OCI-LY3 (cell line): ENCODE data around the gene PRKAA1.
"Not testable (repeated sequence)": the region's sequence is repeated elsewhere in the genome, so short reads cannot be mapped to it uniquely, and the experiment has no call there.

Experiments used
- H2AFZ ChIP-seq: fragments of 200-600, 300-600 bp; shearing (Covaris generic); 2 replicates; pipeline ENCODE4 v1.6.0; 2014; ENCODE audit warnings: antibody characterized with exemption, low read depth, low read length
- H3K27ac ChIP-seq: fragments of 200-600, 300-600 bp; sonication (generic); 2 replicates; pipeline ENCODE4 v1.5.1; 2014; ENCODE audit warnings: mild to moderate bottlenecking, low read length, moderate library complexity, mixed read lengths
- H3K27me3 ChIP-seq: fragments of 200-600, 300-600 bp; sonication (generic); 2 replicates; pipeline ENCODE4 v1.6.1; 2014; ENCODE audit warnings: low read depth, low read length, mixed read lengths
- H3K36me3 ChIP-seq: fragments of 200-600, 300-600 bp; sonication (generic); replicated peaks from 2 replicates; pipeline ENCODE3; 2014; ENCODE audit warnings: low read depth, low read length, mixed read lengths
- H3K4me1 ChIP-seq: fragments of 300-600, 200-600 bp; sonication (generic); 2 replicates; pipeline ENCODE4 v1.6.1; 2014; ENCODE audit warnings: low read length, mixed read lengths
- H3K4me2 ChIP-seq: fragments of 200-600, 300-600 bp; sonication (generic); 2 replicates; pipeline ENCODE4 v1.6.1; 2014; ENCODE audit warnings: low read length, mixed read lengths
- H3K4me3 ChIP-seq: fragments of 300-600, 200-600 bp; sonication (generic); 2 replicates; pipeline ENCODE4 v1.5.1; 2014; ENCODE audit warnings: antibody characterized with exemption, mild to moderate bottlenecking, low read length, moderate library complexity
- H3K79me2 ChIP-seq: fragments of 300-600, 200-600 bp; shearing (Covaris generic); 2 replicates; pipeline ENCODE4 v1.6.1; 2014; ENCODE audit warnings: mild to moderate bottlenecking, low read length, mixed read lengths
- H3K9ac ChIP-seq: fragments of 300-600, 200-600 bp; shearing (Covaris generic); 2 replicates; pipeline ENCODE4 v1.6.0; 2014; ENCODE audit warnings: mild to moderate bottlenecking, low read length, moderate library complexity
- H3K9me3 ChIP-seq: fragments of 200-600, 300-600 bp; shearing (Covaris generic); 2 replicates; pipeline ENCODE4 v1.6.1; 2014; ENCODE audit warnings: low read length, mixed read lengths; ENCODE audit not compliant: insufficient read depth
- H4K20me1 ChIP-seq: fragments of 200-600, 300-600 bp; sonication (generic); 2 replicates; pipeline ENCODE4 v1.6.1; 2016; ENCODE audit warnings: low read length, mixed read lengths; ENCODE audit not compliant: insufficient read depth
- EZH2phosphoT487 ChIP-seq: fragments of 200-600 bp; shearing (Covaris generic); IDR thresholded peaks from 2 replicates; pipeline ENCODE4 v1.6.1; 2018; ENCODE audit warnings: antibody characterized with exemption, mixed run types, low read depth
- TF ChIP-seq, protein P1 (sequence below): fragments of 200-600, 300-600 bp; sonication (generic); IDR thresholded peaks from 2 replicates; pipeline ENCODE4 v1.5.1; 2014; ENCODE audit warnings: antibody characterized with exemption, low read length, low read depth

The PRKAA1 gene

DNA sequence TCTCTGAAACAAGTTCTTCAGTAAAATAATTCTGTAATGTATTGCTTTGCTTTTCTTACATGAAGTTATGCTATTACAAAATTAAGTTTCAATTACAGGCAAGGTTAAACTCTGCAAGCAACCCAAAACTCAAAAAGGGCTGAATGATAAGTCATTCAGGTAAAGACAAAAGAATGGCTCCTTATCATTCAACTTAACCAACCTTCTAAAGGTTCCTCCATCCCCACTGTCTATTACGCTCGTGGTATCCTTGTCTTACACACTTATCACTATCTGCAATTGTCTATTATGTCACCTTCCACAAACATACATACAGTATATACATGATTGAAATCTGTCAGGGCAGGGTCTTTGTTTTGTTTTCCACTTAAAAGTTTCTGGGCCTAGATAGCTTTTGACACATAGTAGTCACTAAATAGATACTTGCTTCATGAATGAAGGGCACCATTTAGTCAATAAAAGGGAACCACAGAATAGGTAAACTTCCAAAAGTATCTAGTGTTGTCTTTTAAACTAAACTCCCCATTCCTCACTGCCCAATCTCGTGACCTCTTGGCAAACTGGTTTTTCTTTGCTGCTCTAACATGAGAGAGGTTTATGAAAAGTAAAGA lies 30.0 kb upstream of the PRKAA1 start:
- no peak overlapping the region for H3K4me3 ChIP-seq
- peaks cover 63% of the 10 kb centered on the region for H3K36me3 ChIP-seq
- no peak overlapping the region for H2AFZ ChIP-seq
- peaks cover 69% of the 10 kb centered on the region for H4K20me1 ChIP-seq
- no peak for TF ChIP-seq EZH2phosphoT487
- TF ChIP-seq, protein P1, sequence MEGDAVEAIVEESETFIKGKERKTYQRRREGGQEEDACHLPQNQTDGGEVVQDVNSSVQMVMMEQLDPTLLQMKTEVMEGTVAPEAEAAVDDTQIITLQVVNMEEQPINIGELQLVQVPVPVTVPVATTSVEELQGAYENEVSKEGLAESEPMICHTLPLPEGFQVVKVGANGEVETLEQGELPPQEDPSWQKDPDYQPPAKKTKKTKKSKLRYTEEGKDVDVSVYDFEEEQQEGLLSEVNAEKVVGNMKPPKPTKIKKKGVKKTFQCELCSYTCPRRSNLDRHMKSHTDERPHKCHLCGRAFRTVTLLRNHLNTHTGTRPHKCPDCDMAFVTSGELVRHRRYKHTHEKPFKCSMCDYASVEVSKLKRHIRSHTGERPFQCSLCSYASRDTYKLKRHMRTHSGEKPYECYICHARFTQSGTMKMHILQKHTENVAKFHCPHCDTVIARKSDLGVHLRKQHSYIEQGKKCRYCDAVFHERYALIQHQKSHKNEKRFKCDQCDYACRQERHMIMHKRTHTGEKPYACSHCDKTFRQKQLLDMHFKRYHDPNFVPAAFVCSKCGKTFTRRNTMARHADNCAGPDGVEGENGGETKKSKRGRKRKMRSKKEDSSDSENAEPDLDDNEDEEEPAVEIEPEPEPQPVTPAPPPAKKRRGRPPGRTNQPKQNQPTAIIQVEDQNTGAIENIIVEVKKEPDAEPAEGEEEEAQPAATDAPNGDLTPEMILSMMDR = no peak
- no peaks in the 10 kb centered on the region for H3K27me3 ChIP-seq
- peaks cover 39% of the 10 kb centered on the region for H3K79me2 ChIP-seq
- H3K4me1 ChIP-seq = peaks cover 18% of the 10 kb centered on the region
- H3K27ac ChIP-seq = no peak overlapping the region
- H3K4me2 ChIP-seq = no peak overlapping the region
- no peaks in the 10 kb centered on the region for H3K9me3 ChIP-seq
- no peak overlapping the region for H3K9ac ChIP-seq

DNA sequence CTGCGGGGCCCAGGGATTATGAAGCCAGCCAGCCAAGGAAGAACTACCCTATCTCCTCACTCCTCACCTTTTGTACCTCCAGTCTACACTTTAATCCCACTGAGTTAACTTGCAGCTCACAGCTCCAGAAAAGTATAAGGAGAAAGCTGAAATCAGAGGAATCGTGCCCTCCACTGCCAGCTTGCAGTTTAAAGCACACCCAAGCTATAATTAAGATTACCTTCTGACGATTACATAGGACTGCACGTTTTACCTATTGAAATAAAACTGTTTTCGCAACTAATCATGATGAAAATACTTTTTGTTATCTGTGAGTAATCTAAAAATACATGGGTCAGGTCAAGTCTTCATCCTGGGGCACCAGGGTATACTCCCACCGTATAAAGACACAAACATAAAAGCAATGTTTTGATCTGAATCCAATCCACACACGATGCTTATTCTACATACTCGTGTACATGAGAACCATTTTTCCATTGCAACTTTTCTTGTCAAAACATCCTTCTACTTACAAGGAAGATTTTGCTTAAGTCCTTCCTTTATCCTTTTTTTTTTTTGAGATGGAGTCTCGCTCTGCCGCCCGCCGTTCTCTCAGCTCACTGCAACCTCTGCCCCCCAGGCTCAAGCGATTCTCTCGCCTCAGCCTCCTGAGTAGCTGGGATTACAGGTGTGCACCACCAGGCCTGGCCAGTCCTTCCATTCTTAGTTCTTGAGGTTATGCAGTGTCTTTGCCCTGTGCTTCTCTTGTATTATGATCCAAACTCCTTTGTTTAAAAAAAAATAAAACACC lies 29.2 kb upstream of the PRKAA1 start:
- H4K20me1 ChIP-seq = peaks cover 62% of the 10 kb centered on the region

DNA sequence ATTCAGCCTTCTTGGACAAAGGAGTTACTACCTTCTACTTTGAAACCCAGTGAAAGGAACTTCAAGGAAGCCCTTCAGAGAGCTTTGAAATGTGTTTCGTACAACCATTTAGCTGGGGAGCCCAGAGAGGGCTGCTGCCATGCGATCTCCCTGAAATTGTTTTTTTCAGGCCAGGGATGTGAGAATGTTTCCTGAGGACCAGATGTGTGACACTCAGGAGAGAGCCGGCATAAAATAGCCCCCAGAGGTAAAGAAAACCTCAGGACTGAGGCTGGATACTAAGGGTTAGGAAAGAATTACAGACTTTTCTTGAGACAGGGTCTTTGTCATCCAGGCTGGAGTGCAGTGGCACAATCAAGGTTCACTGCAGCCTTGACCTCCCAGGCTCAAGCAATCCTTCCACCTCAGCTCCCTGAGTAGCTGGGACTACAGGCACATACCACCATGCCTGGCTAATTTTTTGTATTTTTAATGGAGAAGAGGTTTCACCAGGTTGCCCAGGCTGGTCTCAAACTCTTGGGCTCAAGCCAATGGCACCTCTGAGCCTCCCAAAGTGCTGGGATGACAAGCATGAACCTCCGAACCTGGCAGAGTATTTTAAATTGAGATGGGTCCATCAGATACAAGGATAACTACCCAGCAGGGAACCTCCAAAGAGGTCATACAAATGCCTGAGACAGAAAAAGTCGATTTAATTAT lies 28.5 kb upstream of the PRKAA1 start:
- H3K27ac ChIP-seq = no peak overlapping the region

More for the DNA sequence above, 29.2 kb upstream of the PRKAA1 start:
- Histone ChIP-seq H3K4me3 (no peak overlapping the region), H2AFZ (no peak overlapping the region), H3K36me3 (peaks cover 56% of the 10 kb centered on the region), H3K9me3 (no peaks in the 10 kb centered on the region), H3K79me2 (peaks cover 32% of the 10 kb centered on the region), H3K27ac (no peak overlapping the region), H3K4me1 (peaks cover 10% of the 10 kb centered on the region), H3K9ac (no peak overlapping the region), H3K4me2 (no peak overlapping the region), H3K27me3 (no peaks in the 10 kb centered on the region)
- TF ChIP-seq EZH2phosphoT487 = no peak
- TF ChIP-seq, protein P1 = no peak

DNA sequence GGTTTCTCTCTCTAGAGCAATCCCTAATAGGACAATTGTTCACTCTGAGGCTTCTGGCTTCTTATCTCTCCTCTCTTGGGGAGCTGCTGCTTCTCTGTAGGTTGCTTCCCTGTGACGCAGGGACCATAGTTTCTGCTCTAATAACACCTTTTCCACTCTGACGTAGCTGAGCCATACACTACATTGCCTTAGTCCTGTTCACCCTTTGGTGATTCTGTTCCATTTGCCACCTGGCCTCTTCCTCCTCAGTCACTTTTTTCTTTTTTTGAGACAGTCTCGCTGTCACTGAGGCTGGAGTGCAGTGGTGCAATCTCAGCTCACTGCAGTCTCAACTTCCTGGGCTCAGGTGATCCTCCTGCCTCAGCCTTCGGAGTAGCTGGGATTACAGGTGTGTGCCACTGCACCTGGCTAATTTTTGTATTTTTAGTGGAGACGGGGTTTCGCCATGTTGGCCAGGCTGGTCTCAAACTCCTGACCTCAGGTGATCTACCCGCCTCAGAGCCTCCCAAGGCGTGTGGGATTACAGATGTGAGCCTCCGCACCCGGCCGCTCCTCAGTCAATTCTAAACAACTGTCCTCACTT lies 27.4 kb upstream of the PRKAA1 start:
- not testable (repeated sequence) for H3K27ac ChIP-seq, H3K9me3 ChIP-seq, H3K27me3 ChIP-seq, H3K4me1 ChIP-seq, H3K4me2 ChIP-seq, H3K9ac ChIP-seq, H3K4me3 ChIP-seq, H2AFZ ChIP-seq
- Histone ChIP-seq H3K79me2 (peaks cover 14% of the 10 kb centered on the region), H3K36me3 (peaks cover 41% of the 10 kb centered on the region), H4K20me1 (peaks cover 43% of the 10 kb centered on the region)

More for the DNA sequence above, 28.5 kb upstream of the PRKAA1 start:
- TF ChIP-seq, protein P1 = no peak
- no peak for TF ChIP-seq EZH2phosphoT487
- Histone ChIP-seq H3K9ac (no peak overlapping the region), H3K27me3 (no peaks in the 10 kb centered on the region), H3K4me3 (no peak overlapping the region), H3K36me3 (peaks cover 49% of the 10 kb centered on the region), H2AFZ (no peak overlapping the region), H3K9me3 (no peaks in the 10 kb centered on the region), H3K4me1 (peaks cover 3% of the 10 kb centered on the region), H3K4me2 (no peak overlapping the region), H3K79me2 (peaks cover 24% of the 10 kb centered on the region), H4K20me1 (peaks cover 54% of the 10 kb centered on the region)
